ENCODE results near the gene TRIP13. TPM values are rescaled to one million over a fixed set of nuclear protein-coding genes. Genes with fewer than 3 reads are reported as not detected.

Gene TRIP13
- total RNA-seq, 6 experiments from 2014 or later: 0.15 to 3.2 (median 0.70) TPM

DNA sequence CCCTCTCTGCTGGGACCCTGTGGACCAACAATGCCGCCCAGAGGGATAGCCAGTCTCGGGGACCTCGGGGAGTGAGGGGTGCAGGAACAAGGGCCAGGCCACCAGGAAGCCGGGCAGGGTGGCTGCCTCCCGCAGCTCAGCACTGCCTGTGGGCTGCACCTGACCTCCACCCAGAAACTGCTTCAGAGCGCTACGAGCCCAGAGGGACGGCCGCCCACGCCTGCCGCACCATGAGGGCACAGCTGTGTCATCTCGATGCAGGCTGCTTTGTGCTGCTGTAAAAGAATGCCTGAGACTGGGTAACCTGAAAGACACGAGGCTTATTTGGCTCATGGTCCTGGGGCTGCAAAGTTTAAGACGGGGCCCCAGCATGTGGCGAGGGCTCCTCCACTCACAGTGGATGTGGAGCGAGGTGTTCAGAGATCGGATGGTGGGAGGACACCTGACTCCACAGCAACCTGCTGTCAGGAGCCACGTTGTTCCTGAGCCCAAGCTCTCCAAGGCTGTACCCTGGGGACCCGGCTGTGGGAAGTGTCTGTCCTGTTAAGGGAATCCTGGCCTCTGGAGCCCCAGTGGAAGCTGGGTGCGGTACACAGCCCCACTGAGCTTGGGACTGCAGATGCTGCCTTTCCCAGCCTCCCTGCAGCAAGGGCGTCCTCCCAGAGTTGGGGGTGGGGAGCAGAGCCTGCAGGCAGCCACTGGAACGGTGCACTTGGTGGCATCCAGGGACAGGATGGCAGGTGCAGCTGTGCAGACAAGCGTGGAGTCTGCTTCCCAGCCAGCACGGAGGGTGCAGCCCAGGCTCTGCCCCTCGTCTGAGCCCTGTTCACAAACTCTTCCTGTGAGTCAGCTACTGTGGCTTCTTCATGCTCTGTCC lies 30.1 kb upstream of the TRIP13 start:
- no peak for TF ChIP-seq POLR2A (IDR thresholded peaks at IDR 0.05)
- TF ChIP-seq, protein P1, sequence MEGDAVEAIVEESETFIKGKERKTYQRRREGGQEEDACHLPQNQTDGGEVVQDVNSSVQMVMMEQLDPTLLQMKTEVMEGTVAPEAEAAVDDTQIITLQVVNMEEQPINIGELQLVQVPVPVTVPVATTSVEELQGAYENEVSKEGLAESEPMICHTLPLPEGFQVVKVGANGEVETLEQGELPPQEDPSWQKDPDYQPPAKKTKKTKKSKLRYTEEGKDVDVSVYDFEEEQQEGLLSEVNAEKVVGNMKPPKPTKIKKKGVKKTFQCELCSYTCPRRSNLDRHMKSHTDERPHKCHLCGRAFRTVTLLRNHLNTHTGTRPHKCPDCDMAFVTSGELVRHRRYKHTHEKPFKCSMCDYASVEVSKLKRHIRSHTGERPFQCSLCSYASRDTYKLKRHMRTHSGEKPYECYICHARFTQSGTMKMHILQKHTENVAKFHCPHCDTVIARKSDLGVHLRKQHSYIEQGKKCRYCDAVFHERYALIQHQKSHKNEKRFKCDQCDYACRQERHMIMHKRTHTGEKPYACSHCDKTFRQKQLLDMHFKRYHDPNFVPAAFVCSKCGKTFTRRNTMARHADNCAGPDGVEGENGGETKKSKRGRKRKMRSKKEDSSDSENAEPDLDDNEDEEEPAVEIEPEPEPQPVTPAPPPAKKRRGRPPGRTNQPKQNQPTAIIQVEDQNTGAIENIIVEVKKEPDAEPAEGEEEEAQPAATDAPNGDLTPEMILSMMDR (IDR thresholded peaks at IDR 0.05): no peak
- Histone ChIP-seq H3K4me3 (no peak overlapping the region), H3K27ac (no peak overlapping the region), H3K36me3 (peaks cover 0 to 25% (median 0%) of the 10 kb centered on the region in 4 donors), H3K4me1 (peaks cover 0 to 13% (median 0%) of the 10 kb centered on the region in 4 donors), H3K9me3 (no peaks in the 10 kb centered on the region), H3K27me3 (no peaks in the 10 kb centered on the region)
- intact Hi-C loops (cut with DNase I): no loop called here
- WGBS (ENCODE audit: insufficient coverage, low coverage, low lambda C conversion rate, missing lambda C conversion rate): no CpG with 5 or more reads among the region's 25 CpGs
- ATAC-seq: no peak
- no peak for DNase-seq

DNA sequence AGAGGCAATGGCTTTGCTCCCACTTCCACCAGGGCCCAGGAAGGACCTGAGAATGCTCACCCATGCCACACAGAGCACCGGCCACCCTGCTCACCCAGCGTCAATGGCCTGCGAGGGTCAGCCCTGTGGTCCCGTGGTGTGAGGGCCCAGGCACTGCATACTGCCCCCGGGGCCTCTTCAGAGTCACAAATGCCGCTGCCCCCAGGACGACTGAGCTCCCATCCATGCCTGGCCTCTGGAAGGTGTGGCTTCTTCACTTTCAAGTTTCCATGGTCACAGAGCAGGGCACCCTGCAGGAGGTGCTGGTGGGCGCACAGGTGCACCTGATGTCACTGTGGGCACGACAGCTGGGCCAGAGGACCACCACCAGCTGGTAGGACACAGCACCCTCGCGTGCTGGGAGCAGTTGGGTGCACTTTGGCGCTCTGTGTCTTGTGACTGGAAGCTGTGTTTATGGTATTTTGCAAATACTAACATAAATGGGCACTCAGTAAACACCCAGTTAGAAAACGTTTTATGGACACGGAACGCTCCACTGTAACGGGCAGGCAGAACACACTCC lies 29.4 kb upstream of the TRIP13 start:
- intact Hi-C loops (cut with DNase I): no loop called here
- Histone ChIP-seq H3K27ac (no peak overlapping the region), H3K4me1 (peaks cover 0 to 13% (median 0%) of the 10 kb centered on the region in 4 donors), H3K4me3 (no peak overlapping the region), H3K27me3 (no peaks in the 10 kb centered on the region), H3K36me3 (peaks cover 0 to 32% (median 3%) of the 10 kb centered on the region in 4 donors), H3K9me3 (no peaks in the 10 kb centered on the region)
- TF ChIP-seq, protein P1 (IDR thresholded peaks at IDR 0.05): no peak
- TF ChIP-seq POLR2A (IDR thresholded peaks at IDR 0.05): no peak
- ATAC-seq (no peak), DNase-seq (no peak)
- 71% methylated on average over 4 of the region's 16 CpGs for WGBS (ENCODE audit: insufficient coverage, low coverage, low lambda C conversion rate, missing lambda C conversion rate)

DNA sequence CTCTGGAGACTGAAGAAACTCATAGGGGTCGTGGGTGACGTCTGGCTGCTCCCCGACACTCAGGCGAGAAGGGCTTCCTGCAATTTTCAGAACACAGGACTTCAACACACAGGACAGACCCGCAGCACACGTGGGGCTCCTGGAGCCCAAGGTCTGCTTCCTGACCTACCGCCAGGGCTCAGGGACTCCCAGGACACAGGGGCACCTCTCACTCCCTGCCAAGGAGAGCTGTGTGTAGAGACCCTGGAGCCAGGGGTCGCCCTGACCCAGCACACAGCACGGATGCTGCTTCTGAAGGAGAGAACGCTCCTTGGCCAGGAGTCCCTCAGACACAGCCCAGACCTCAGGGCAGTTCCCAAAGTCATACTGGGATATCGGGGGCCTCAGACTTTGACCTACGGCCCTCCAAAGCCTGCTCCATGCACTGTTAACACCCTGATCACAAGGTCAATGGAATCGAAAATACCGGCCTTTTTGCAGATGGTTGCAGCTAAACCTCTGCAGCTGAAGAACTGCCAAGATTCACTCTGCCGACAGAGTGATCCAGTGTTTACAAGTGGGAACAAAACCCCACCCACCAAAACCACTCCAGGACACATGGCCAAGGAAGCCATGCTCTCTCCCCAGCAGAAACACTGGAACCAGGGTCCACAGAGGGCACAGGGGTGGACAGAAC lies 28.1 kb upstream of the TRIP13 start:
- H3K36me3 ChIP-seq: peaks cover 0 to 45% (median 9%) of the 10 kb centered on the region in 4 donors
- no peak overlapping the region for H3K4me3 ChIP-seq
- TF ChIP-seq, protein P1 (IDR thresholded peaks at IDR 0.05): no peak
- no peak for TF ChIP-seq POLR2A (IDR thresholded peaks at IDR 0.05)
- peaks cover 0 to 13% (median 0%) of the 10 kb centered on the region in 4 donors for H3K4me1 ChIP-seq
- no peaks in the 10 kb centered on the region for H3K27me3 ChIP-seq
- intact Hi-C loops (cut with DNase I): no loop called here
- ATAC-seq: peak in 2 of 4 donors; percentile 32 to 82
- DNase-seq: no peak
- peak overlapping the region in 1 of 3 donors; percentile 63 for H3K27ac ChIP-seq
- no CpG with 5 or more reads among the region's 15 CpGs for WGBS (ENCODE audit: insufficient coverage, low coverage, low lambda C conversion rate, missing lambda C conversion rate)
- no peaks in the 10 kb centered on the region for H3K9me3 ChIP-seq

DNA sequence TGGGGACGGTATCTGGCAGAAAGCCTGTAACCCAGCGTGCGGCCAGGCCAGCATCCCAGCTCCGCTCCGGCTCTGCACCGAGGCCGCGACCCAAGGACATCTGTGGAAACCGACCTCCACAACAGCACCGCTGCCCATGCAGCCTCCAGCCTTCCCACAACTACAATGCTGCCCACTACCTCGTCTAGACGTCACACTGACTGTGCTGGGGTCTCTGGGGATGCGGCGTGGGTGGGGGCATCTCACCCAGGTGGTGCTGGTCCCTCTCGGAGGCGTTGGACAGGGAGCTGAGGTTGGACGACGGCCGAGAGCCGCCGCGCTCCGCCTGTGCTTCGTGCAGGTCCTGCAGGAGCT lies 27.5 kb upstream of the TRIP13 start:
- ATAC-seq: peak in 1 of 4 donors; percentile 10
- intact Hi-C loops (cut with DNase I): no loop called here
- peaks cover 0 to 51% (median 12%) of the 10 kb centered on the region in 4 donors for H3K36me3 ChIP-seq
- H3K9me3 ChIP-seq: no peaks in the 10 kb centered on the region
- peak overlapping the region in 1 of 3 donors; percentile 63 for H3K27ac ChIP-seq
- DNase-seq: peak in 1 of 3 donors; percentile 72
- H3K27me3 ChIP-seq: no peaks in the 10 kb centered on the region
- 92% methylated on average over 7 of the region's 24 CpGs for WGBS (ENCODE audit: insufficient coverage, low coverage, low lambda C conversion rate, missing lambda C conversion rate)
- H3K4me3 ChIP-seq: no peak overlapping the region
- peaks cover 0 to 13% (median 0%) of the 10 kb centered on the region in 4 donors for H3K4me1 ChIP-seq
- TF ChIP-seq, protein P1 (IDR thresholded peaks at IDR 0.05): no peak
- TF ChIP-seq POLR2A (IDR thresholded peaks at IDR 0.05): no peak

Data from right lobe of liver (tissue), 6 donors.